A549 (cell line): ENCODE data around the gene MEI1. TPM values are rescaled to one million over a fixed set of nuclear protein-coding genes. Genes with fewer than 3 reads are reported as not detected.

Source experiments
- ATAC-seq, 2 experiments: fragments of 200-7000 bp in 1 of 2; fragments of >200 bp in 1 of 2; cut with Nextera tagmentation in 1 of 2; cut with Tn5 transposase in 1 of 2; 3 replicates each; pipeline versions ENCODE4 v1.8.0 to v1.9.1; 2018 to 2020; ENCODE audit warnings: mild to moderate bottlenecking in 1 of 2, moderate library complexity in 1 of 2
- CTCF ChIA-PET: fragments of 300-600 bp; sonication (Branson Sonifier 250); formaldehyde crosslinking; extraction: SDS; loops from one replicate; lab custom pipeline; 2021; ENCODE audit warnings: antibody characterized with exemption, inconsistent platforms; lab: Yijun Ruan, JAX
- POLR2A ChIA-PET: fragments of 350-600 bp; formaldehyde crosslinking; extraction: SDS; loops from one replicate; lab custom pipeline; 2021; ENCODE audit warnings: antibody characterized with exemption, inconsistent platforms; lab: Yijun Ruan, JAX
- DNase-seq, 2 experiments: peaks; one replicate each; pipeline versions ENCODE4 v3.0.0 to v3.0.0-alpha.2; 2011 to 2016; ENCODE audit warnings: low read depth in 1 of 2, low spot score in 1 of 2
- FAIRE-seq: peaks from 2 replicates; lab custom pipeline; 2011; peaks lifted over from hg19 to GRCh38; lab: Jason Lieb, UNC
- H3K27ac ChIP-seq, 2 experiments: fragments of >200 bp; sonication (Bioruptor Twin); formaldehyde crosslinking; 3 replicates each; pipeline ENCODE4 v1.5.1; 2016 to 2017
- H3K4me1 ChIP-seq: fragments of >200 bp; sonication (Bioruptor Twin); formaldehyde crosslinking; 3 replicates; pipeline ENCODE4 v1.6.1; 2016
- H3K4me2 ChIP-seq: fragments of >200 bp; sonication (Bioruptor Twin); formaldehyde crosslinking; 3 replicates; pipeline ENCODE4 v1.6.1; 2016
- H3K4me3 ChIP-seq: fragments of >200 bp; sonication (Bioruptor Twin); formaldehyde crosslinking; 3 replicates; pipeline ENCODE4 v1.5.1; 2016
- H3K9me3 ChIP-seq: fragments of >200 bp; sonication (Bioruptor Twin); formaldehyde crosslinking; 3 replicates; pipeline ENCODE4 v1.6.1; 2016
- CEBPB ChIP-seq, 2 experiments: fragments of >200 bp in 1 of 2; sonication (Bioruptor Twin) in 1 of 2; formaldehyde crosslinking in 1 of 2; IDR thresholded peaks; 2 replicates each; pipeline ENCODE4 v1.6.1; 2012 to 2016
- EP300 ChIP-seq, 2 experiments: fragments of >200 bp; sonication (Bioruptor Twin); formaldehyde crosslinking; IDR thresholded peaks; 2 replicates in 1 of 2; 3 replicates in 1 of 2; pipeline ENCODE4 v1.6.1; 2016 to 2017
- FOSB ChIP-seq: fragments of 250-450 bp; sonication (Bioruptor Pico); IDR thresholded peaks from 2 replicates; pipeline ENCODE4 v1.5.0; 2020; ENCODE audit warnings: mild to moderate bottlenecking, moderate library complexity
- FOSL2 ChIP-seq, 2 experiments: fragments of 450-650 bp in 1 of 2; fragments of >200 bp in 1 of 2; sonication (Bioruptor Twin) in 1 of 2; formaldehyde crosslinking; IDR thresholded peaks; 2 replicates each; pipeline versions ENCODE4 v1.5.0 to v1.6.1; 2016 to 2020; ENCODE audit warnings: mild to moderate bottlenecking in 1 of 2, moderate library complexity in 1 of 2
- FOXS1 ChIP-seq: fragments of 250-450 bp; sonication (Bioruptor Pico); IDR thresholded peaks from 2 replicates; pipeline ENCODE4 v1.5.0; 2020; ENCODE audit warnings: mild to moderate bottlenecking, moderate library complexity
- GATA3 ChIP-seq: IDR thresholded peaks from 2 replicates; pipeline ENCODE4 v1.6.1; 2012; ENCODE audit warnings: borderline replicate concordance
- HOXB5 ChIP-seq: fragments of 250-450 bp; sonication (Bioruptor Pico); IDR thresholded peaks from 2 replicates; pipeline ENCODE4 v1.5.0; 2020; ENCODE audit warnings: mild to moderate bottlenecking, moderate library complexity
- JUN ChIP-seq, 2 experiments: fragments of >200 bp; sonication (Bioruptor Twin); formaldehyde crosslinking; IDR thresholded peaks; 2 replicates in 1 of 2; 3 replicates in 1 of 2; pipeline ENCODE4 v1.6.1; 2016 to 2017
- MYC ChIP-seq: IDR thresholded peaks from 2 replicates; pipeline ENCODE4 v1.6.1; 2012; ENCODE audit warnings: mild to moderate bottlenecking, inconsistent platforms, low read length, improper control_type of control experiment, borderline replicate concordance
- NFE2L2 ChIP-seq: fragments of 150-350 bp; conservative IDR thresholded peaks from 2 replicates; pipeline ENCODE4 v1.6.1; 2014; ENCODE audit warnings: low read length
- NR3C1 ChIP-seq: fragments of >200 bp; sonication (Bioruptor Twin); formaldehyde crosslinking; IDR thresholded peaks from 3 replicates; pipeline ENCODE4 v1.6.1; 2017
- PHF8 ChIP-seq: fragments of 200-600 bp; sonication (generic); IDR thresholded peaks from 2 replicates; pipeline ENCODE4 v1.6.1; 2016; ENCODE audit warnings: low read depth, mild to moderate bottlenecking, antibody characterized with exemption, moderate library complexity, borderline replicate concordance
- POLR2A ChIP-seq: IDR thresholded peaks from 2 replicates; pipeline ENCODE4 v1.6.1; 2012; ENCODE audit warnings: mild to moderate bottlenecking, low read length
- SREBF2 ChIP-seq: fragments of 450-650 bp; IDR thresholded peaks from 2 replicates; pipeline ENCODE4 v1.6.1; 2014; ENCODE audit warnings: mild to moderate bottlenecking, moderate library complexity
- TFCP2L1 ChIP-seq: fragments of 250-450 bp; sonication (Bioruptor Pico); IDR thresholded peaks from 2 replicates; pipeline ENCODE4 v1.5.0; 2021; ENCODE audit warnings: mild to moderate bottlenecking
- ZC3H11A ChIP-seq: fragments of 450-650 bp; IDR thresholded peaks from 2 replicates; pipeline ENCODE4 v1.6.1; 2014; ENCODE audit warnings: antibody characterized with exemption, mild to moderate bottlenecking
- ZNF302 ChIP-seq: fragments of 250-450 bp; sonication (Bioruptor Pico); IDR thresholded peaks from 2 replicates; pipeline ENCODE4 v1.9.0; 2021; ENCODE audit warnings: inconsistent platforms, mild to moderate bottlenecking, moderate library complexity
- WGBS: methylation state at CpG from one replicate; pipeline ENCODE4 v1.1.6; 2017; ENCODE audit errors: missing lambda C conversion rate; 5-methylcytosine and 5-hydroxymethylcytosine counted together
- polyA plus RNA-seq, 4 experiments: library from polyadenylated mRNA; depleted of rRNA in 3 of 4; stranded (reverse); fragments of >200 nt; fragmentation: RNase III in 1 of 4; extraction: RNeasy Plus Mini Kit Qiagen cat#74134 plus additional on column Dnase treatment in 1 of 4; gene quantifications; 2 replicates in 3 of 4; 3 replicates in 1 of 4; pipeline ENCODE4 v1.2.3, GENCODE V29; 2011 to 2017
- TF ChIP-seq, protein P1 (sequence below): fragments of 250-450 bp; sonication (Bioruptor Pico); IDR thresholded peaks from 2 replicates; pipeline ENCODE4 v1.5.0; 2020; ENCODE audit warnings: low read depth, mild to moderate bottlenecking, moderate library complexity
- TF ChIP-seq, protein P2 (sequence below): fragments of 250-450 bp; sonication (Bioruptor Pico); IDR thresholded peaks from 2 replicates; pipeline ENCODE4 v1.5.0; 2021; ENCODE audit warnings: mild to moderate bottlenecking, moderate library complexity, borderline replicate concordance
- TF ChIP-seq, protein P3 (sequence below): IDR thresholded peaks from 2 replicates; pipeline ENCODE4 v1.6.1; 2012; ENCODE audit warnings: low read depth, borderline replicate concordance
- TF ChIP-seq, protein P4 (sequence below): IDR thresholded peaks from 2 replicates; pipeline ENCODE4 v1.6.1; 2012
- TF ChIP-seq, protein P5 (sequence below): IDR thresholded peaks from 2 replicates; pipeline ENCODE4 v1.6.1; 2012
- TF ChIP-seq, protein P6 (sequence below): fragments of 150-350 bp; IDR thresholded peaks from 2 replicates; pipeline ENCODE4 v1.6.1; 2014; ENCODE audit warnings: low read depth, mild to moderate bottlenecking, low read length

The MEI1 gene
- polyA plus RNA-seq, 2 of the 4 experiments (the other 2 are of a cell fraction): 0.12 TPM; not detected in 1

DNA sequence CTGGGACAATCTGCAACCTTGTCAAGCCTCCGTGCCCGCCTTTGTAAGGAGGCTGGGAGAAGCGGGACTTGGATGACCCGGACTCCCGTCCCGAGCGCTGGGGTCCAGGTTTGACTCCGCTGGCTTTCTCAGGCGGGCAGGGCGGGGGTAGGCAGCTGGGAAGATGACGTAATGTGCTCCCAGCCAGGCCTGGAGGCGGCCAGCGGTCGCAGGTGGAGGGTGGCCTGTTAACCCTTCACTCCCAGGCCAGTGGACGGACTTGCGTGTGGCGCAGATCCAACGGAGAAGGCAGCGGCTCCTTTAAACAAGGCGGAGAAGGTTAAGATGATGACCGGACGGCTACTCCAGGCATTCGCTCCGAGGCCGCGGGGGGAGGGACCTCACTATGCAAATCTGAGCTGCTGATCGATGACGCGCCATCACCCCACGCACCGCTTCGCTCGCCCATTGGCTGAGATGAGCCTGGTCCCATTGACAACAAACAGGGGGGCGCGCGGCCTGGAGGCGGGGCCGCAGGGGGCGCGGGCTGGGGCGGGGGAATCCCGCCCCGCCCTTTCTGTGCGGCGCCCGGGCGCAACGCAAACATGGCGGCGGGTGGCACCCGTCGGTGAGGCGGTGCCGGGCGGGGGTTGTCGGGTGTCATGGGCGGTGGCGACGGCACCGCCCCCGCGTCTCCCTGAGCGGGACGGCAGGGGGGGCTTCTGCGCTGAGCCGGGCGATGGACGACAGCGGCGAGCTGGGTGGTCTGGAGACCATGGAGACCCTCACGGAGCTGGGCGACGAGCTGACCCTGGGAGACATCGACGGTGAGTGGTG is 133.5 kb downstream of the MEI1 start, which contains the start of gene SREBF2:
Gene SREBF2 (plus strand): TSS at position 553 of the 816 bp plus-strand sequence. CDS start 166 bp downstream, at position 719.
- peak within 1 kb of the TSS; percentile 97 for H3K4me2 ChIP-seq
- ChIA-PET CTCF (interaction anchor here (0.7 to 2.6 kb wide), 9 partner anchors 9 to 1411 kb away, joined by 3 to 10 read pairs (median 3); no protein-coding TSS in a partner anchor), POLR2A (interaction anchor here (1.1 to 1.4 kb wide), 3 partner anchors 14 to 32 kb away, joined by 3 to 7 read pairs (median 5); partner anchors contain the start of gene CCDC134)
- peaks cover 14% of the 10 kb centered on the region for H3K4me1 ChIP-seq
- TF ChIP-seq, protein P1, sequence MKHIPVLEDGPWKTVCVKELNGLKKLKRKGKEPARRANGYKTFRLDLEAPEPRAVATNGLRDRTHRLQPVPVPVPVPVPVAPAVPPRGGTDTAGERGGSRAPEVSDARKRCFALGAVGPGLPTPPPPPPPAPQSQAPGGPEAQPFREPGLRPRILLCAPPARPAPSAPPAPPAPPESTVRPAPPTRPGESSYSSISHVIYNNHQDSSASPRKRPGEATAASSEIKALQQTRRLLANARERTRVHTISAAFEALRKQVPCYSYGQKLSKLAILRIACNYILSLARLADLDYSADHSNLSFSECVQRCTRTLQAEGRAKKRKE (CRISPR knock-in tag): no peak
- TF ChIP-seq ZC3H11A: no peak
- TF ChIP-seq, protein P2, sequence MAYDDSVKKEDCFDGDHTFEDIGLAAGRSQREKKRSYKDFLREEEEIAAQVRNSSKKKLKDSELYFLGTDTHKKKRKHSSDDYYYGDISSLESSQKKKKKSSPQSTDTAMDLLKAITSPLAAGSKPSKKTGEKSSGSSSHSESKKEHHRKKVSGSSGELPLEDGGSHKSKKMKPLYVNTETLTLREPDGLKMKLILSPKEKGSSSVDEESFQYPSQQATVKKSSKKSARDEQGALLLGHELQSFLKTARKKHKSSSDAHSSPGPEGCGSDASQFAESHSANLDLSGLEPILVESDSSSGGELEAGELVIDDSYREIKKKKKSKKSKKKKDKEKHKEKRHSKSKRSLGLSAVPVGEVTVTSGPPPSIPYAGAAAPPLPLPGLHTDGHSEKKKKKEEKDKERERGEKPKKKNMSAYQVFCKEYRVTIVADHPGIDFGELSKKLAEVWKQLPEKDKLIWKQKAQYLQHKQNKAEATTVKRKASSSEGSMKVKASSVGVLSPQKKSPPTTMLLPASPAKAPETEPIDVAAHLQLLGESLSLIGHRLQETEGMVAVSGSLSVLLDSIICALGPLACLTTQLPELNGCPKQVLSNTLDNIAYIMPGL (CRISPR knock-in tag): no peak
- no peak for TF ChIP-seq FOSL2 (IDR thresholded peaks at IDR 0.05)
- peak; percentile 45 for TF ChIP-seq FOSL2 (CRISPR knock-in tag; IDR thresholded peaks at IDR 0.05)
- TF ChIP-seq EP300 (IDR thresholded peaks at IDR 0.05): peak in 1 of 2 experiments; percentile 12; a peak in 1 of 5 replicates
- no peak for TF ChIP-seq FOXS1
- TF ChIP-seq, protein P3, sequence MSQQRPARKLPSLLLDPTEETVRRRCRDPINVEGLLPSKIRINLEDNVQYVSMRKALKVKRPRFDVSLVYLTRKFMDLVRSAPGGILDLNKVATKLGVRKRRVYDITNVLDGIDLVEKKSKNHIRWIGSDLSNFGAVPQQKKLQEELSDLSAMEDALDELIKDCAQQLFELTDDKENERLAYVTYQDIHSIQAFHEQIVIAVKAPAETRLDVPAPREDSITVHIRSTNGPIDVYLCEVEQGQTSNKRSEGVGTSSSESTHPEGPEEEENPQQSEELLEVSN: peak; percentile 46; the same call in 1 of the 2 replicates
- TF ChIP-seq, protein P4, sequence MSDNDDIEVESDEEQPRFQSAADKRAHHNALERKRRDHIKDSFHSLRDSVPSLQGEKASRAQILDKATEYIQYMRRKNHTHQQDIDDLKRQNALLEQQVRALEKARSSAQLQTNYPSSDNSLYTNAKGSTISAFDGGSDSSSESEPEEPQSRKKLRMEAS: peak; percentile 91
- TF ChIP-seq HOXB5 (CRISPR knock-in tag): no peak
- TF ChIP-seq NFE2L2: no peak
- TF ChIP-seq, protein P5, sequence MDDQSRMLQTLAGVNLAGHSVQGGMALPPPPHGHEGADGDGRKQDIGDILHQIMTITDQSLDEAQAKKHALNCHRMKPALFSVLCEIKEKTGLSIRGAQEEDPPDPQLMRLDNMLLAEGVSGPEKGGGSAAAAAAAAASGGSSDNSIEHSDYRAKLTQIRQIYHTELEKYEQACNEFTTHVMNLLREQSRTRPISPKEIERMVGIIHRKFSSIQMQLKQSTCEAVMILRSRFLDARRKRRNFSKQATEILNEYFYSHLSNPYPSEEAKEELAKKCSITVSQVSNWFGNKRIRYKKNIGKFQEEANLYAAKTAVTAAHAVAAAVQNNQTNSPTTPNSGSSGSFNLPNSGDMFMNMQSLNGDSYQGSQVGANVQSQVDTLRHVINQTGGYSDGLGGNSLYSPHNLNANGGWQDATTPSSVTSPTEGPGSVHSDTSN: peak; percentile 63; the same call in 1 of the 2 replicates
- TF ChIP-seq MYC: no peak
- peak; percentile 51 for TF ChIP-seq POLR2A
- TF ChIP-seq GATA3: no peak
- TF ChIP-seq SREBF2: peak; percentile 42
- TF ChIP-seq JUN (IDR thresholded peaks at IDR 0.05): peak in 1 of 2 experiments; percentile 47; a peak in 2 of 5 replicates
- TF ChIP-seq CEBPB (IDR thresholded peaks at IDR 0.05): peak in 1 of 2 experiments; percentile 62; a peak in 1 of 4 replicates
- peak; percentile 74 for TF ChIP-seq PHF8
- no peaks in the 10 kb centered on the region for H3K9me3 ChIP-seq
- H3K27ac ChIP-seq: peak within 1 kb of the TSS; percentile 97 to 99
- WGBS: 2% methylated on average over 12 of the region's 75 CpGs
- peak within 1 kb of the TSS; percentile 86 for H3K4me3 ChIP-seq
- FAIRE-seq: no peak
- peak; percentile 89 to 95 for ATAC-seq
- DNase-seq: peak; percentile 92 to 99

DNA sequence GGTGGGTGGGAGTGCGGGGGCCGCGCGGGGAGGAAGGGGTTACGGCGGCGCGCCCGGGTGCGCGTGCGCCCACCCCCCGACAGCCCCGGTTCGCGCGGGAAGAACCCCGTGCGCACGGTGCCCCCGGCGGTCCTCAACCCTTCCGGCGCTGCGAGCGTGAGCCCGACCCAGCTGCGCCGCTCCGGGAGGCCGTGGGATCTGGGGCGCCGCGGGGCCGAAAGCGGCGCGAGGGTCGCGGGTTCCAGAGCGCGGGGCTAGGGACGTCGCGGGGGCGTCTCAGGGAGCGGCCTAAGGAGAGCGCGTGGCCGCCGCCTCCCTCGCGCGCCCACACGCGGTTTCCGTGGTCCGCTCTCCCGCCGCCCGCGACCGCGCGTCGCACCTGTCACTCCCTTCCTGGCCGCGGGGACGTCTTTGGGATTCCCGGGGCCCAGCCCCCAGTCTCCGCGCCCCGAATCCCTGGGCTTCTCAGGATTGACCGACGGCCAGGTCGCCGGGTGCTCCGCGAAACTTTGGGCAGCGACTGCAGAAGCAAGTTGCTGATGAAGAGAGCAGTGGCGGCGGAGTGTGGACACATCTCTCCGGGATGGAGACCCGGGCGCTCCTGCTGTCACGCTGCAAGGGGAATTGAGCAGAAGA is 134.2 kb downstream of the MEI1 start:
- Histone ChIP-seq H3K27ac (peak overlapping the region; percentile 97 to 99), H3K4me2 (peak overlapping the region; percentile 97), H3K4me1 (peaks cover 14% of the 10 kb centered on the region), H3K9me3 (no peaks in the 10 kb centered on the region), H3K4me3 (peak overlapping the region; percentile 86)
- WGBS: 2% methylated on average over 7 of the region's 86 CpGs
- ChIA-PET POLR2A (interaction anchor here (1.1 to 1.4 kb wide), 3 partner anchors 13 to 33 kb away, joined by 3 to 7 read pairs (median 5); partner anchors contain the start of gene CCDC134), CTCF (interaction anchor here (0.7 to 2.6 kb wide), 10 partner anchors 8 to 1412 kb away, joined by 3 to 10 read pairs (median 4); no protein-coding TSS in a partner anchor)
- ATAC-seq (peak; percentile 17 to 37), DNase-seq (peak in 1 of 2 experiments; percentile 27), FAIRE-seq (no peak)
- TF ChIP-seq, protein P1 (CRISPR knock-in tag): no peak
- TF ChIP-seq ZC3H11A: no peak
- no peak for TF ChIP-seq ZNF302 (CRISPR knock-in tag)
- TF ChIP-seq FOSB (CRISPR knock-in tag): no peak
- TF ChIP-seq, protein P6, sequence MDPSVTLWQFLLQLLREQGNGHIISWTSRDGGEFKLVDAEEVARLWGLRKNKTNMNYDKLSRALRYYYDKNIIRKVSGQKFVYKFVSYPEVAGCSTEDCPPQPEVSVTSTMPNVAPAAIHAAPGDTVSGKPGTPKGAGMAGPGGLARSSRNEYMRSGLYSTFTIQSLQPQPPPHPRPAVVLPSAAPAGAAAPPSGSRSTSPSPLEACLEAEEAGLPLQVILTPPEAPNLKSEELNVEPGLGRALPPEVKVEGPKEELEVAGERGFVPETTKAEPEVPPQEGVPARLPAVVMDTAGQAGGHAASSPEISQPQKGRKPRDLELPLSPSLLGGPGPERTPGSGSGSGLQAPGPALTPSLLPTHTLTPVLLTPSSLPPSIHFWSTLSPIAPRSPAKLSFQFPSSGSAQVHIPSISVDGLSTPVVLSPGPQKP: no peak
- no peak for TF ChIP-seq NR3C1
- no peak for TF ChIP-seq TFCP2L1 (CRISPR knock-in tag)
- TF ChIP-seq POLR2A: no peak
